Keratinocyte (primary cell): ENCODE results near the gene PCNX4. TPM values are rescaled to one million over a fixed set of nuclear protein-coding genes. Genes with fewer than 3 reads are reported as not detected.

Source experiments
- DNase-seq: peaks from one replicate; pipeline ENCODE4 v3.0.0-alpha.2; 2011; ENCODE audit warnings: low read depth, missing footprints, low spot score
- FAIRE-seq: peaks from 2 replicates; lab custom pipeline; 2011; peaks lifted over from hg19 to GRCh38; lab: Jason Lieb, UNC
- H2AFZ ChIP-seq: 2 replicates; pipeline ENCODE4 v1.6.0; 2012; ENCODE audit warnings: low read length, control low read depth, inconsistent platforms; ENCODE audit not compliant: control insufficient read depth
- H3K27ac ChIP-seq: 2 replicates; pipeline ENCODE4 v1.5.1; 2011; ENCODE audit warnings: low read length; ENCODE audit not compliant: control insufficient read depth, insufficient read depth
- H3K27me3 ChIP-seq: 3 replicates; pipeline ENCODE4 v1.6.0; 2011; ENCODE audit warnings: low read length; ENCODE audit not compliant: control insufficient read depth, insufficient read depth; ENCODE audit errors: extremely low read depth
- H3K36me3 ChIP-seq, 2 experiments: 2 replicates in 1 of 2; 3 replicates in 1 of 2; pipeline ENCODE4 v1.5.1; 2011; ENCODE audit warnings: low read length in 2 of 2, mild to moderate bottlenecking in 1 of 2; ENCODE audit not compliant: control insufficient read depth in 2 of 2, insufficient read depth in 2 of 2; ENCODE audit errors: extremely low read depth in 1 of 2
- H3K4me1 ChIP-seq: 3 replicates; pipeline ENCODE4 v1.5.1; 2011; ENCODE audit warnings: low read length; ENCODE audit not compliant: control insufficient read depth, insufficient read depth; ENCODE audit errors: extremely low read depth
- H3K4me2 ChIP-seq: 3 replicates; pipeline ENCODE4 v1.6.0; 2011; ENCODE audit warnings: low read depth, low read length; ENCODE audit not compliant: control insufficient read depth, insufficient read depth; ENCODE audit errors: extremely low read depth
- H3K4me3 ChIP-seq, 3 experiments: fragments of 200-600 bp in 1 of 3; sonication (generic) in 1 of 3; 2 replicates in 2 of 3; 3 replicates in 1 of 3; pipeline ENCODE4 v1.5.1; 2011 to 2016; ENCODE audit warnings: low read length in 3 of 3, mild to moderate bottlenecking in 3 of 3, control low read depth in 2 of 3, inconsistent platforms in 1 of 3, low read depth in 1 of 3, mixed read lengths in 1 of 3, mixed run types in 1 of 3, moderate library complexity in 1 of 3; ENCODE audit not compliant: control insufficient read depth in 2 of 3, insufficient read depth in 2 of 3; ENCODE audit errors: extremely low read depth in 1 of 3
- H3K79me2 ChIP-seq: 2 replicates; pipeline ENCODE4 v1.6.0; 2012; ENCODE audit warnings: low read length; ENCODE audit not compliant: control insufficient read depth, insufficient read depth
- H3K9ac ChIP-seq: 3 replicates; pipeline ENCODE4 v1.6.0; 2011; ENCODE audit warnings: low read length; ENCODE audit not compliant: control insufficient read depth, insufficient read depth; ENCODE audit errors: extremely low read depth
- H3K9me1 ChIP-seq: 3 replicates; pipeline ENCODE4 v1.6.0; 2011; ENCODE audit warnings: low read length; ENCODE audit not compliant: control insufficient read depth, insufficient read depth; ENCODE audit errors: extremely low read depth
- H3K9me3 ChIP-seq: 2 replicates; pipeline ENCODE4 v1.5.1; 2012; ENCODE audit warnings: low read depth, low read length; ENCODE audit not compliant: control insufficient read depth
- H4K20me1 ChIP-seq: 3 replicates; pipeline ENCODE4 v1.6.0; 2011; ENCODE audit warnings: low read length; ENCODE audit not compliant: control insufficient read depth, insufficient read depth; ENCODE audit errors: extremely low read depth
- CTCF ChIP-seq, 3 experiments: IDR thresholded peaks in 1 of 3; conservative IDR thresholded peaks in 1 of 3; optimal IDR thresholded peaks in 1 of 3; 2 replicates in 2 of 3; 3 replicates in 1 of 3; pipeline versions ENCODE3 to v1.5.1; 2011; ENCODE audit warnings: low read length in 3 of 3, mild to moderate bottlenecking in 3 of 3, moderate library complexity in 2 of 3, control low read depth in 1 of 3, inconsistent platforms in 1 of 3; ENCODE audit not compliant: insufficient read depth in 2 of 3; ENCODE audit errors: extremely low read depth in 1 of 3
- EZH2 ChIP-seq: IDR thresholded peaks from one replicate; pipeline ENCODE4 v1.6.1; 2012; ENCODE audit warnings: inconsistent platforms, mild to moderate bottlenecking, low read length, moderate library complexity
- dilution Hi-C: fragments of 300-500 bp; cut with MboI; formaldehyde crosslinking; loops from one replicate; pipeline ENCODE4 v1.7.0; 2020; ENCODE audit warnings: low sequenced_read_pairs; ENCODE audit not compliant: extremely low pct_ligation_motif_present
- polyA plus RNA-seq, 5 experiments: library from polyadenylated mRNA; depleted of rRNA in 3 of 5; stranded (reverse) in 3 of 5; stranded (forward) in 1 of 5; unstranded in 1 of 5; fragments of >200 nt; gene quantifications; 1 replicate in 1 of 5; 2 replicates in 3 of 5; 3 replicates in 1 of 5; pipeline versions ENCODE4 v1.2.1 to v1.2.3, GENCODE V29; 2011 to 2012; ENCODE audit warnings: missing spikeins in 2 of 5, low read depth in 1 of 5, low replicate concordance in 1 of 5

The PCNX4 gene
- polyA plus RNA-seq, 1 donor (not counting 4 experiments of a cell fraction or from before 2014, with no cell fraction given) = 49.8 TPM

DNA sequence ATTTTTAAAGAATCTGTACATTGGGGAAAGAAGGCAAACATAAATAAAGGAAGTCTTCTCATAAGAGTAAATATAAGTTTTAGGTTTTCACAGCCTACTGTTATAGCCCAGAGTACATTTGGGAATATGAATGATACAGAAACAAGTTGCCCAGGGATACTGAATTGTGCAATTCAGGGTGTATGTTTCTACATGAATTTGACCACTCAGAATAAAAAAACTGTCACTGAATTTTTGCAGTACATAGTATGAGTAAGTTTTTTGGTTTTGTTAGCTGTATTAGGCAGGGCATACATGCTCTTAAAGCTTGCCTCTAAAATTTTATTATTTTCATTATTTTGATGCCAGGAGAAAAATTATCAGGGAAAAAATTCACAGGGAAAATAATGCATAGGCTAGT, 6.6 kb upstream of the PCNX4 start:
- Histone ChIP-seq H2AFZ (no peak overlapping the region), H3K9ac (no peak overlapping the region), H3K36me3 (no peaks in the 10 kb centered on the region), H4K20me1 (no peaks in the 10 kb centered on the region), H3K4me1 (no peaks in the 10 kb centered on the region), H3K9me3 (no peaks in the 10 kb centered on the region), H3K27ac (no peak overlapping the region), H3K4me2 (no peak overlapping the region), H3K9me1 (no peaks in the 10 kb centered on the region), H3K27me3 (no peaks in the 10 kb centered on the region), H3K79me2 (no peaks in the 10 kb centered on the region), H3K4me3 (no peak overlapping the region)
- no peak for TF ChIP-seq CTCF (optimal IDR thresholded peaks at IDR 0.05 in 1 of 3, IDR thresholded peaks at IDR 0.05 in 1 of 3, conservative IDR thresholded peaks at IDR 0.05 in 1 of 3; ENCODE audit: extremely low read depth in 1 of 3, insufficient read depth in 2 of 3, low read length in 3 of 3)
- no peak for TF ChIP-seq EZH2
- dilution Hi-C loops = no loop called here
- peak; percentile 20 for FAIRE-seq
- DNase-seq = no peak

DNA sequence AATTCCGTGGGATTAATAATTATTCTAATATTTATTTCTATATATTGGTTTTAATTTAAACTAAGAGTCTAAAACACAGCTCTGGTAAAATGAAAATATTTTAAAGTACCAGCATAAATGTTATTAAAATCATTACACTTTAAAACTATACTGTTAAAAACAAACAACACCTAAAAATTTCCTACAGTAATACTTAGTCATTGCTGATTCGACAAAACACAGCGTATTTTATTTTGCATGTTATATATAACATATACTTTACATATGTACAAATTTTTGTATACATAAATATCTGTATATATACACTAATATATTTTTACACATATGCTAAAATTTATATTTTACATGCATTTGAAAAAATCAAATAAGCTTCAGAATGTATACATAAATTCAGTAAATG, 6.0 kb upstream of the PCNX4 start:
- no peak overlapping the region for H3K9ac ChIP-seq
- no peaks in the 10 kb centered on the region for H3K27me3 ChIP-seq
- H3K4me1 ChIP-seq = no peaks in the 10 kb centered on the region
- no peak overlapping the region for H3K4me2 ChIP-seq
- no peak overlapping the region for H3K4me3 ChIP-seq
- no peak overlapping the region for H3K27ac ChIP-seq
- no peaks in the 10 kb centered on the region for H3K9me3 ChIP-seq
- no peaks in the 10 kb centered on the region for H3K9me1 ChIP-seq
- no peak overlapping the region for H2AFZ ChIP-seq
- no peaks in the 10 kb centered on the region for H3K79me2 ChIP-seq
- DNase-seq = no peak
- no peak for TF ChIP-seq EZH2
- no peak for TF ChIP-seq CTCF (optimal IDR thresholded peaks at IDR 0.05 in 1 of 3, IDR thresholded peaks at IDR 0.05 in 1 of 3, conservative IDR thresholded peaks at IDR 0.05 in 1 of 3; ENCODE audit: extremely low read depth in 1 of 3, insufficient read depth in 2 of 3, low read length in 3 of 3)
- no peak for FAIRE-seq
- dilution Hi-C loops = no loop called here
- no peaks in the 10 kb centered on the region for H4K20me1 ChIP-seq
- H3K36me3 ChIP-seq = no peaks in the 10 kb centered on the region
